HepG2 (cell line): Measurements from ENCODE around the gene MAT2A. TPM values are rescaled to one million over a fixed set of nuclear protein-coding genes. Genes with fewer than 3 reads are reported as not detected.
A peak's percentile ranks its signal among the peaks of the same experiment; 100 is the strongest.

Experiments used
- MLLT10 ChIP-seq: sonication (generic); formaldehyde crosslinking; IDR thresholded peaks from 2 replicates; pipeline ENCODE4 v1.4.0; 2020; ENCODE audit warnings: missing genetic modification reagents
- MYNN ChIP-seq: sonication (generic); formaldehyde crosslinking; IDR thresholded peaks from 2 replicates; pipeline ENCODE4 v1.4.0; 2020; ENCODE audit warnings: mild to moderate bottlenecking, low read depth, missing genetic modification reagents
- NCOA2 ChIP-seq: sonication (generic); formaldehyde crosslinking; IDR thresholded peaks from 2 replicates; pipeline ENCODE4 v1.8.0; 2022; ENCODE audit warnings: inconsistent platforms
- NFE2 ChIP-seq: sonication (generic); formaldehyde crosslinking; IDR thresholded peaks from 2 replicates; pipeline ENCODE4 v1.4.0; 2020; ENCODE audit warnings: missing genetic modification reagents
- PITX1 ChIP-seq: sonication (generic); formaldehyde crosslinking; IDR thresholded peaks from 2 replicates; pipeline ENCODE4 v1.5.1; 2020; ENCODE audit warnings: mild to moderate bottlenecking, missing genetic modification reagents
- SNRNP70 ChIP-seq: fragments of 200-400 bp; formaldehyde crosslinking; IDR thresholded peaks from 2 replicates; pipeline ENCODE4 v1.6.1; 2017; ENCODE audit warnings: mild to moderate bottlenecking, low read depth, low read length, moderate library complexity
- SP2 ChIP-seq: sonication (generic); formaldehyde crosslinking; IDR thresholded peaks from 2 replicates; pipeline ENCODE4 v1.5.1; 2020; ENCODE audit warnings: mild to moderate bottlenecking, missing genetic modification reagents
- ZMYM4 ChIP-seq: sonication (generic); formaldehyde crosslinking; IDR thresholded peaks from 2 replicates; pipeline ENCODE4 v1.8.1; 2023; ENCODE audit warnings: mild to moderate bottlenecking, missing genetic modification reagents
- ZNF180 ChIP-seq: sonication (generic); formaldehyde crosslinking; IDR thresholded peaks from 2 replicates; pipeline ENCODE4 v1.4.0; 2020; ENCODE audit warnings: low read depth, missing genetic modification reagents, borderline replicate concordance
- ZNF430 ChIP-seq: sonication (generic); formaldehyde crosslinking; IDR thresholded peaks from 2 replicates; pipeline ENCODE4 v1.9.0; 2021; ENCODE audit warnings: mild to moderate bottlenecking, missing genetic modification reagents
- ZNF572 ChIP-seq: sonication (generic); formaldehyde crosslinking; IDR thresholded peaks from 2 replicates; pipeline ENCODE4 v1.5.1; 2020; ENCODE audit warnings: mild to moderate bottlenecking, missing genetic modification reagents
- polyA plus RNA-seq, 8 experiments: library from polyadenylated mRNA; depleted of rRNA in 3 of 8; stranded (reverse) in 7 of 8; unstranded in 1 of 8; fragments of >200 nt; fragmentation: Illumina TruSeq in 4 of 8; extraction: Trizol in 4 of 8; gene quantifications; 2 replicates each; pipeline versions ENCODE4 v1.2.1 to v1.2.3, GENCODE V29; 2011 to 2016; ENCODE audit warnings: low read depth in 4 of 8, missing spikeins in 1 of 8, mixed read lengths in 1 of 8; ENCODE audit not compliant: insufficient read depth in 1 of 8
- total RNA-seq, 5 experiments: library from RNA; depleted of rRNA; stranded (reverse); fragments of >200 nt; fragmentation: Illumina TruSeq; extraction: Trizol; gene quantifications; 2 replicates each; pipeline ENCODE4 v1.2.3, GENCODE V29; 2016; ENCODE audit warnings: low read depth in 1 of 5
- TF ChIP-seq, protein P1 (sequence below): sonication (generic); formaldehyde crosslinking; IDR thresholded peaks from 2 replicates; pipeline ENCODE4 v1.4.0; 2020; ENCODE audit warnings: mild to moderate bottlenecking, missing genetic modification reagents, borderline replicate concordance
- TF ChIP-seq, protein P2 (sequence below): sonication (generic); formaldehyde crosslinking; IDR thresholded peaks from 2 replicates; pipeline ENCODE4 v1.9.0; 2021; ENCODE audit warnings: missing genetic modification reagents, borderline replicate concordance
- TF ChIP-seq, protein P3 (sequence below): IDR thresholded peaks from 2 replicates; pipeline ENCODE4 v1.6.1; 2016; ENCODE audit warnings: missing compliant biosample characterization, missing genetic modification reagents, borderline replicate concordance
- TF ChIP-seq, protein P4 (sequence below): sonication (generic); formaldehyde crosslinking; IDR thresholded peaks from 2 replicates; pipeline ENCODE4 v1.4.0; 2020; ENCODE audit warnings: missing genetic modification reagents
- TF ChIP-seq, protein P5 (sequence below): sonication (generic); formaldehyde crosslinking; conservative IDR thresholded peaks from 2 replicates; pipeline ENCODE4 v1.8.0; 2022; ENCODE audit warnings: low read depth, missing genetic modification reagents

Gene MAT2A
- total and polyA plus RNA-seq, 2 of the 13 experiments (the other 11 are each of a cell fraction or from before 2014, with no cell fraction given), result 155 to 331 TPM

DNA sequence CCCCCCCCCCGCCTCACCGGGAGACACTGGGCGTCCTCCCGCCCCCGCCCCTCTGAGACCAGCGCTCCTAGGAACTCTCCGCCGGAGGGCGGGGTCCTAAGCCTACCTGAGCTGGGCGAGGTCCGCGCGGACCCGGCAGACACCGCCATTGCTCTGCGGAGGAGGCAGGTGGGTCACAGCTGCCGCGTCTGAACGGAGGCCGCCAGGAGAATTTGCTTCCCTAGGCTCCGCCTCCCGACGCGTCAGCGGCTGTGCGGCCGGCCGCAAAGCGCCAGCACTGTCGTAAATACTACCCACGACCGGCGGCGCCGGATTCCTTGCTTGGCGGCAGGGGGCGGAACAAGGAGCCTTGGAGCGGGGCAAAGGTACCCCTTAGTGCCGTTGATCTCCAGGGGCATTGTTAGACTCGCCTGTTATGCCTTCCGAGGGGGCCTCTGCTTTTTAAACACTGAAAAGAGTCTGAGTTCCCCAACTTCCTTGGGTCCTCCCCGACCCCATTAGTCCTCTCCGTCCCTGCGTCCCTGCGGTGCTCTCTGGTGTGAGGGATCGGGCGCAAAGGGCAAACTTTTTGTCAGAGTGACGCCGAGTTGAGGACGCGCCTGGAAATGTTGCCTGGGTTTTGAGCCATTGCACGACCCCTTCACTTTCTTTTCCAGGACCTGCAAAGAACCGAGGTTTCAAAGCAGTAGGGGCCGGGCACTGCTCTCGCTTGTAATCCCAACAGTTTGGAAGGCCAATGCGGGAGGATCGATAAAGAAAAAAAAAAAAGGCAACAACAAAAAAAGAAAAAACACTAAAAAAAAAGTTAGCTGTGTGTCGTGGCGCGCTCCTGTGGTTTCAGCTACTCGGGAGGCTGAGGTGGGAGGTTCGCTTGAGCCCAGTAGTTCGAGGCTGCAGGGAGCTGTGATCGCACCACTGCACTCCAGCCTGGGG, 22.6 kb downstream of the MAT2A start, which contains the start of gene GGCX (continued):
- TF ChIP-seq, protein P1, sequence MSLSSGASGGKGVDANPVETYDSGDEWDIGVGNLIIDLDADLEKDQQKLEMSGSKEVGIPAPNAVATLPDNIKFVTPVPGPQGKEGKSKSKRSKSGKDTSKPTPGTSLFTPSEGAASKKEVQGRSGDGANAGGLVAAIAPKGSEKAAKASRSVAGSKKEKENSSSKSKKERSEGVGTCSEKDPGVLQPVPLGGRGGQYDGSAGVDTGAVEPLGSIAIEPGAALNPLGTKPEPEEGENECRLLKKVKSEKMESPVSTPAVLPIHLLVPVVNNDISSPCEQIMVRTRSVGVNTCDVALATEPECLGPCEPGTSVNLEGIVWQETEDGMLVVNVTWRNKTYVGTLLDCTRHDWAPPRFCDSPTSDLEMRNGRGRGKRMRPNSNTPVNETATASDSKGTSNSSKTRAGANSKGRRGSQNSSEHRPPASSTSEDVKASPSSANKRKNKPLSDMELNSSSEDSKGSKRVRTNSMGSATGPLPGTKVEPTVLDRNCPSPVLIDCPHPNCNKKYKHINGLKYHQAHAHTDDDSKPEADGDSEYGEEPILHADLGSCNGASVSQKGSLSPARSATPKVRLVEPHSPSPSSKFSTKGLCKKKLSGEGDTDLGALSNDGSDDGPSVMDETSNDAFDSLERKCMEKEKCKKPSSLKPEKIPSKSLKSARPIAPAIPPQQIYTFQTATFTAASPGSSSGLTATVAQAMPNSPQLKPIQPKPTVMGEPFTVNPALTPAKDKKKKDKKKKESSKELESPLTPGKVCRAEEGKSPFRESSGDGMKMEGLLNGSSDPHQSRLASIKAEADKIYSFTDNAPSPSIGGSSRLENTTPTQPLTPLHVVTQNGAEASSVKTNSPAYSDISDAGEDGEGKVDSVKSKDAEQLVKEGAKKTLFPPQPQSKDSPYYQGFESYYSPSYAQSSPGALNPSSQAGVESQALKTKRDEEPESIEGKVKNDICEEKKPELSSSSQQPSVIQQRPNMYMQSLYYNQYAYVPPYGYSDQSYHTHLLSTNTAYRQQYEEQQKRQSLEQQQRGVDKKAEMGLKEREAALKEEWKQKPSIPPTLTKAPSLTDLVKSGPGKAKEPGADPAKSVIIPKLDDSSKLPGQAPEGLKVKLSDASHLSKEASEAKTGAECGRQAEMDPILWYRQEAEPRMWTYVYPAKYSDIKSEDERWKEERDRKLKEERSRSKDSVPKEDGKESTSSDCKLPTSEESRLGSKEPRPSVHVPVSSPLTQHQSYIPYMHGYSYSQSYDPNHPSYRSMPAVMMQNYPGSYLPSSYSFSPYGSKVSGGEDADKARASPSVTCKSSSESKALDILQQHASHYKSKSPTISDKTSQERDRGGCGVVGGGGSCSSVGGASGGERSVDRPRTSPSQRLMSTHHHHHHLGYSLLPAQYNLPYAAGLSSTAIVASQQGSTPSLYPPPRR, result peak; percentile 31
- TF ChIP-seq, protein P2, sequence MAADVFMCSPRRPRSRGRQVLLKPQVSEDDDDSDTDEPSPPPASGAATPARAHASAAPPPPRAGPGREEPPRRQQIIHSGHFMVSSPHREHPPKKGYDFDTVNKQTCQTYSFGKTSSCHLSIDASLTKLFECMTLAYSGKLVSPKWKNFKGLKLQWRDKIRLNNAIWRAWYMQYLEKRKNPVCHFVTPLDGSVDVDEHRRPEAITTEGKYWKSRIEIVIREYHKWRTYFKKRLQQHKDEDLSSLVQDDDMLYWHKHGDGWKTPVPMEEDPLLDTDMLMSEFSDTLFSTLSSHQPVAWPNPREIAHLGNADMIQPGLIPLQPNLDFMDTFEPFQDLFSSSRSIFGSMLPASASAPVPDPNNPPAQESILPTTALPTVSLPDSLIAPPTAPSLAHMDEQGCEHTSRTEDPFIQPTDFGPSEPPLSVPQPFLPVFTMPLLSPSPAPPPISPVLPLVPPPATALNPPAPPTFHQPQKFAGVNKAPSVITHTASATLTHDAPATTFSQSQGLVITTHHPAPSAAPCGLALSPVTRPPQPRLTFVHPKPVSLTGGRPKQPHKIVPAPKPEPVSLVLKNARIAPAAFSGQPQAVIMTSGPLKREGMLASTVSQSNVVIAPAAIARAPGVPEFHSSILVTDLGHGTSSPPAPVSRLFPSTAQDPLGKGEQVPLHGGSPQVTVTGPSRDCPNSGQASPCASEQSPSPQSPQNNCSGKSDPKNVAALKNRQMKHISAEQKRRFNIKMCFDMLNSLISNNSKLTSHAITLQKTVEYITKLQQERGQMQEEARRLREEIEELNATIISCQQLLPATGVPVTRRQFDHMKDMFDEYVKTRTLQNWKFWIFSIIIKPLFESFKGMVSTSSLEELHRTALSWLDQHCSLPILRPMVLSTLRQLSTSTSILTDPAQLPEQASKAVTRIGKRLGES (CRISPR knock-in tag), result no peak; the same call in 1 of the 2 replicates
- TF ChIP-seq ZNF430 (CRISPR knock-in tag), result peak; percentile 77
- no peak for TF ChIP-seq NFE2 (CRISPR knock-in tag)
- no peak for TF ChIP-seq SP2 (CRISPR knock-in tag)
- no peak for TF ChIP-seq MLLT10 (CRISPR knock-in tag)
- TF ChIP-seq SNRNP70, result no peak
- TF ChIP-seq, protein P3, sequence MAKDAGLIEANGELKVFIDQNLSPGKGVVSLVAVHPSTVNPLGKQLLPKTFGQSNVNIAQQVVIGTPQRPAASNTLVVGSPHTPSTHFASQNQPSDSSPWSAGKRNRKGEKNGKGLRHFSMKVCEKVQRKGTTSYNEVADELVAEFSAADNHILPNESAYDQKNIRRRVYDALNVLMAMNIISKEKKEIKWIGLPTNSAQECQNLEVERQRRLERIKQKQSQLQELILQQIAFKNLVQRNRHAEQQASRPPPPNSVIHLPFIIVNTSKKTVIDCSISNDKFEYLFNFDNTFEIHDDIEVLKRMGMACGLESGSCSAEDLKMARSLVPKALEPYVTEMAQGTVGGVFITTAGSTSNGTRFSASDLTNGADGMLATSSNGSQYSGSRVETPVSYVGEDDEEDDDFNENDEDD, result peak; percentile 82; the same call in 1 of the 2 replicates
- TF ChIP-seq ZMYM4, result peak; percentile 91
- peak; percentile 44; the same call in 1 of the 2 replicates for TF ChIP-seq ZNF572
- peak; percentile 67; the same call in 1 of the 2 replicates for TF ChIP-seq MYNN (CRISPR knock-in tag)
- TF ChIP-seq PITX1, result peak; percentile 69; the same call in 1 of the 2 replicates
- TF ChIP-seq, protein P4, sequence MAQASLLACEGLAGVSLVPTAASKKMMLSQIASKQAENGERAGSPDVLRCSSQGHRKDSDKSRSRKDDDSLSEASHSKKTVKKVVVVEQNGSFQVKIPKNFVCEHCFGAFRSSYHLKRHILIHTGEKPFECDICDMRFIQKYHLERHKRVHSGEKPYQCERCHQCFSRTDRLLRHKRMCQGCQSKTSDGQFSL, result 0 out of 2 replicates have a peak, but pooled peaks have one; percentile 22
- TF ChIP-seq ZNF180, result no peak
- TF ChIP-seq, protein P5, sequence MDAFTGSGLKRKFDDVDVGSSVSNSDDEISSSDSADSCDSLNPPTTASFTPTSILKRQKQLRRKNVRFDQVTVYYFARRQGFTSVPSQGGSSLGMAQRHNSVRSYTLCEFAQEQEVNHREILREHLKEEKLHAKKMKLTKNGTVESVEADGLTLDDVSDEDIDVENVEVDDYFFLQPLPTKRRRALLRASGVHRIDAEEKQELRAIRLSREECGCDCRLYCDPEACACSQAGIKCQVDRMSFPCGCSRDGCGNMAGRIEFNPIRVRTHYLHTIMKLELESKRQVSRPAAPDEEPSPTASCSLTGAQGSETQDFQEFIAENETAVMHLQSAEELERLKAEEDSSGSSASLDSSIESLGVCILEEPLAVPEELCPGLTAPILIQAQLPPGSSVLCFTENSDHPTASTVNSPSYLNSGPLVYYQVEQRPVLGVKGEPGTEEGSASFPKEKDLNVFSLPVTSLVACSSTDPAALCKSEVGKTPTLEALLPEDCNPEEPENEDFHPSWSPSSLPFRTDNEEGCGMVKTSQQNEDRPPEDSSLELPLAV (CRISPR knock-in tag), result no peak
- peak; percentile 51 for TF ChIP-seq NCOA2 (CRISPR knock-in tag)
